ENCODE measurements around the gene ELF1.

Gene ELF1

DNA sequence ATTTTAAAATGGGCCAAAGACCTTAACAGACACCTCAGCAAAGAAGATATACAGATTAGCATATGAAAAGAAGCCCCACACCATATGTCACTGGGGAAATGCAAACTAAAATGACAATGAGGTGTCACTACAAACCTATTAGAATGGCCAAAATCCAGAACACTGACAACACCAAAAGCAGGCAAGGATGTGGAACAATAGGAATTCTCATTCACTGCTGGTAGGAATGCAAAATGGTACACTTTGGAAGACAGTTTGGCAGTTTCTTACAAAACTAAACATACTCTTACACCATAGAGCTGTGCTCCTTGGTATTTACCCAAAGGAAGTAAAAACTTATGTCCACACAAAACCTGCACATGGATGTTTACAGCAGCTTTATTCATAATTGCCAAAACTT is 23.1 kb downstream of the ELF1 start:
- H3K4me3 ChIP-seq (ENCODE audit: insufficient read depth in 1 of 2, low read depth in 1 of 2, low read length in 2 of 2): no peak overlapping the region
- H3K36me3 ChIP-seq (ENCODE audit: control insufficient read depth in 1 of 2, insufficient read depth in 2 of 2, low read depth in 1 of 2, low read length in 2 of 2): peaks cover 0 to 18% of the 10 kb centered on the region in 2 experiments
- H4K8ac ChIP-seq (ENCODE audit: low read length): no peak overlapping the region
- no peaks in the 10 kb centered on the region for H3K27me3 ChIP-seq (ENCODE audit: control insufficient read depth in 1 of 2, insufficient read depth in 1 of 2, low read length in 2 of 2)
- H3K14ac ChIP-seq (ENCODE audit: low read length in 2 of 2): no peak overlapping the region
- H3K27ac ChIP-seq (ENCODE audit: low read length, poor library complexity, severe bottlenecking): no peak overlapping the region
- no peak overlapping the region for H3K18ac ChIP-seq (ENCODE audit: low read depth in 1 of 2, low read length in 2 of 2)
- no peak overlapping the region for H3K4me2 ChIP-seq (ENCODE audit: low read length, poor library complexity, severe bottlenecking)
- H2BK15ac ChIP-seq (ENCODE audit: low read depth, poor library complexity, severe bottlenecking): no peak overlapping the region
- no peak overlapping the region for H3K4ac ChIP-seq (ENCODE audit: low read depth in 1 of 2, low read length in 2 of 2)
- no peak overlapping the region for H3K9ac ChIP-seq (ENCODE audit: low read length)
- no peak overlapping the region for H4K91ac ChIP-seq (ENCODE audit: low read length)
- no peaks in the 10 kb centered on the region for H3K9me3 ChIP-seq (ENCODE audit: control insufficient read depth, low read length)
- no peak overlapping the region for H2BK12ac ChIP-seq (ENCODE audit: low read length in 2 of 2)
- no peak overlapping the region for H2BK5ac ChIP-seq (ENCODE audit: low read depth, low read length, poor library complexity, severe bottlenecking)
- no peak overlapping the region for H2BK120ac ChIP-seq (ENCODE audit: low read depth, low read length)
- DNase-seq: no peak
- H3K4me1 ChIP-seq (ENCODE audit: control insufficient read depth, insufficient read depth, low read depth, low read length): peaks cover 3% of the 10 kb centered on the region
- H3K79me1 ChIP-seq (replicated peaks; ENCODE audit: low read length, poor library complexity, severe bottlenecking): peaks cover 10% of the 10 kb centered on the region
- no peak overlapping the region for H2AFZ ChIP-seq (ENCODE audit: low read depth, low read length)
- no peak overlapping the region for H2AK5ac ChIP-seq (ENCODE audit: low read length, severe bottlenecking)
- H3K23ac ChIP-seq (ENCODE audit: low read length in 2 of 2): no peak overlapping the region

DNA sequence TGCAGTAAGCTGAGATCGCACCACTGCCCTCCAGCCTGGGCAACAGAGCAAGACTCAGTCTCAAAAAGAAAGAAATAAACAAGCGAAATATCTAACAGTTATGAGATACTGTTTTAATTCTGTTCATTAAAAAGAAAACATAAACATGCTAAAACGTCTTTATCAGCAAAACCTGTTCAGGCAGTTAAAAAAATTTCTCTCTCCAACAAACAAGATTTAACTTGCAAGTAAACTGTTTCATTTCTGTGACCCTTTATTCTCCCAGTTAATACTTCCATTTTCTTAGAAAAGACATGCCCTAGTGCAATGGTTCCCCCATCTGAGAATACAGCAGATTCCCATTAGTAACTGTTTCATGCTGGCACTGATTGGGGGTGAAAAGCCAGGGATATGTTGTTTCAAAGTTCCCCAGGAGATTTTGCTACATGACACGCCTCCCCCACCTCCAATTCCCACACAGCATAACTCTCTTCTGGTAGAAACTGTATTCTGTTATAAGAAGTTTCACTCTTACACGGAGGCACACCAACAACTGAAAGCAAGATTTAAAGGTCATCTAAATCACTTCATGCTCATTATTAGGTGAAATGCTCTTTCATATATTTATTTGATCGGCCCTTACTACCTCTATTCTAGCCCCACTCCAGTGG is 24.4 kb downstream of the ELF1 start:
- Histone ChIP-seq H2AK5ac (ENCODE audit: low read length, severe bottlenecking) (no peak overlapping the region), H3K4me3 (ENCODE audit: insufficient read depth in 1 of 2, low read depth in 1 of 2, low read length in 2 of 2) (no peak overlapping the region), H2BK5ac (ENCODE audit: low read depth, low read length, poor library complexity, severe bottlenecking) (no peak overlapping the region), H3K14ac (ENCODE audit: low read length in 2 of 2) (no peak overlapping the region), H3K27me3 (ENCODE audit: control insufficient read depth in 1 of 2, insufficient read depth in 1 of 2, low read length in 2 of 2) (no peaks in the 10 kb centered on the region), H3K23ac (ENCODE audit: low read length in 2 of 2) (no peak overlapping the region), H2BK120ac (ENCODE audit: low read depth, low read length) (no peak overlapping the region), H3K79me1 (replicated peaks; ENCODE audit: low read length, poor library complexity, severe bottlenecking) (peaks cover 12% of the 10 kb centered on the region), H2AFZ (ENCODE audit: low read depth, low read length) (no peak overlapping the region), H4K91ac (ENCODE audit: low read length) (no peak overlapping the region), H3K9ac (ENCODE audit: low read length) (no peak overlapping the region), H3K9me3 (ENCODE audit: control insufficient read depth, low read length) (no peaks in the 10 kb centered on the region), H2BK12ac (ENCODE audit: low read length in 2 of 2) (no peak overlapping the region), H3K4ac (ENCODE audit: low read depth in 1 of 2, low read length in 2 of 2) (no peak overlapping the region), H2BK15ac (ENCODE audit: low read depth, poor library complexity, severe bottlenecking) (no peak overlapping the region), H3K27ac (ENCODE audit: low read length, poor library complexity, severe bottlenecking) (no peak overlapping the region), H3K4me1 (ENCODE audit: control insufficient read depth, insufficient read depth, low read depth, low read length) (peaks cover 3% of the 10 kb centered on the region), H3K36me3 (ENCODE audit: control insufficient read depth in 1 of 2, insufficient read depth in 2 of 2, low read depth in 1 of 2, low read length in 2 of 2) (peaks cover 0 to 18% of the 10 kb centered on the region in 2 experiments), H3K18ac (ENCODE audit: low read depth in 1 of 2, low read length in 2 of 2) (no peak overlapping the region), H3K4me2 (ENCODE audit: low read length, poor library complexity, severe bottlenecking) (no peak overlapping the region), H4K8ac (ENCODE audit: low read length) (no peak overlapping the region)
- no peak for DNase-seq
- 84% methylated on average over 3 of the region's 6 CpGs for WGBS

DNA sequence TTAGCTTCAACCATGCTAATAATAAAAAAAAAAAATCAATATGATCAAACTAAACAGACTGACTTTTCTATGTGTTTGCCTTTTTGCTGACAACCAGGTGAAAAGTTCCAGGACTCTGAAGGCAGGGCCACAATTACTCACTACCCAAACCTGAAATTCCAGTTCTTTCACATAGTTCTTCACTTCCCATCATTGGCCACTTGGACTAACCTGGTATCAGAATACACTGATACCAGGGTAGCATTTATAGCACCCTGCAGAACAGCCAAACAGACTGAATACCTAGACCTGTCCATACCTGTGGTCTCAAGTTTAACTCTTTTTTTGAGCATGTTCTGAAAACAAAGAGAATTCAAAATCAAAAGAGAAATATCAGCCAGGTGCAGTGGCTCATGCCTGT is 25.1 kb downstream of the ELF1 start:
- no peak overlapping the region for H3K4me2 ChIP-seq (ENCODE audit: low read length, poor library complexity, severe bottlenecking)

DNA sequence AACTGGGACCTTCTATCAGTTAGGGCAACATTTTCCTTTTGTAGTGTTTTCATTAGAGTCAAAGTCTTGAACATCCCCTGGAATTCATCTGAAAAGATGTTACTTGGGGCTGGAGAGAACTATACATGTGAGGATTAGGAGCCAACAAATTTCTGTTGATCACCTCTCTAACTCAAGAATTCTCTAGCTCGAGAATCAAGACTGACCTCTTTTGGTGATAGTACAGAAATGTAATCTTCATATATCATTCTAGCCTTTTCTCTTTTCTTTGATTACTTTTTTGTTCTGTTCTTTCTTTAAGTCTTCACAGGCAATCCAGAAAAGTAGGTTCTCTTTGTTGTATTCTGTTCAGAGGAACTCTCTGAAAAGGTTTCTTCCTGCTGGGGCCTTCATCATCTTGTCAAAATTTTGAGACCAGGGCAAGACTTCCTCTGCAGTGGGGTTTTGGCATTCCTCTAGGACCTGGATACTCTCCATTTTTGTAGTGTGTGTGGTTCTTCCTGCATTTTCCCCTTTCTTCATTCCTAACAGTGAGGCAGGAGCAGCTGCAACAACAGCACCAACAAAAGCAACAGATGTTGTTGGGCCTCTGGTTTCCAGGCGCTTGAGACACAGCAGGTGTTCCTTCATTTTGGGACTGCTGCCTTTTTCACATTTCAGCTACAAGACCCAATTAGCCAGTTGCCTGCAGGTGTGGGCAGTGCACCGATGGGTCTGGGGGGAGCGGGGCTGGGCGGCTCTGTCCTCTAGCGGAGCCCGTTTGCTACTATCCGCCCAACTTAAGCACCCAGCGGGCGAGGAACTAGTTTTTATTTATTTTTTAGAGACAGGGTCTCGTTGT is 26.2 kb downstream of the ELF1 start:
- DNase-seq: no peak
- 93% methylated on average over 9 of the region's 11 CpGs for WGBS
- no peaks in the 10 kb centered on the region for H3K27me3 ChIP-seq (ENCODE audit: control insufficient read depth in 1 of 2, insufficient read depth in 1 of 2, low read length in 2 of 2)

More for the DNA sequence above, 25.1 kb downstream of the ELF1 start:
- no peaks in the 10 kb centered on the region for H3K9me3 ChIP-seq (ENCODE audit: control insufficient read depth, low read length)
- H2BK120ac ChIP-seq (ENCODE audit: low read depth, low read length): no peak overlapping the region
- H3K14ac ChIP-seq (ENCODE audit: low read length in 2 of 2): no peak overlapping the region
- H2BK12ac ChIP-seq (ENCODE audit: low read length in 2 of 2): no peak overlapping the region
- H2BK5ac ChIP-seq (ENCODE audit: low read depth, low read length, poor library complexity, severe bottlenecking): no peak overlapping the region
- H2BK15ac ChIP-seq (ENCODE audit: low read depth, poor library complexity, severe bottlenecking): no peak overlapping the region
- no peak for DNase-seq
- no peak overlapping the region for H2AFZ ChIP-seq (ENCODE audit: low read depth, low read length)
- H3K18ac ChIP-seq (ENCODE audit: low read depth in 1 of 2, low read length in 2 of 2): no peak overlapping the region
- no peak overlapping the region for H3K4ac ChIP-seq (ENCODE audit: low read depth in 1 of 2, low read length in 2 of 2)
- peaks cover 12% of the 10 kb centered on the region for H3K79me1 ChIP-seq (replicated peaks; ENCODE audit: low read length, poor library complexity, severe bottlenecking)
- no peaks in the 10 kb centered on the region for H3K27me3 ChIP-seq (ENCODE audit: control insufficient read depth in 1 of 2, insufficient read depth in 1 of 2, low read length in 2 of 2)
- no peak overlapping the region for H3K4me3 ChIP-seq (ENCODE audit: insufficient read depth in 1 of 2, low read depth in 1 of 2, low read length in 2 of 2)
- H3K9ac ChIP-seq (ENCODE audit: low read length): no peak overlapping the region
- peaks cover 3% of the 10 kb centered on the region for H3K4me1 ChIP-seq (ENCODE audit: control insufficient read depth, insufficient read depth, low read depth, low read length)
- no peak overlapping the region for H4K91ac ChIP-seq (ENCODE audit: low read length)
- no peak overlapping the region for H3K23ac ChIP-seq (ENCODE audit: low read length in 2 of 2)
- no peak overlapping the region for H4K8ac ChIP-seq (ENCODE audit: low read length)
- H3K27ac ChIP-seq (ENCODE audit: low read length, poor library complexity, severe bottlenecking): no peak overlapping the region
- H2AK5ac ChIP-seq (ENCODE audit: low read length, severe bottlenecking): no peak overlapping the region
- peaks cover 0 to 18% of the 10 kb centered on the region in 2 experiments for H3K36me3 ChIP-seq (ENCODE audit: control insufficient read depth in 1 of 2, insufficient read depth in 2 of 2, low read depth in 1 of 2, low read length in 2 of 2)

More for the DNA sequence above, 26.2 kb downstream of the ELF1 start:
- peaks cover 3% of the 10 kb centered on the region for H3K4me1 ChIP-seq (ENCODE audit: control insufficient read depth, insufficient read depth, low read depth, low read length)
- H2BK15ac ChIP-seq (ENCODE audit: low read depth, poor library complexity, severe bottlenecking): no peak overlapping the region
- H3K4ac ChIP-seq (ENCODE audit: low read depth in 1 of 2, low read length in 2 of 2): no peak overlapping the region
- H2BK120ac ChIP-seq (ENCODE audit: low read depth, low read length): no peak overlapping the region
- no peaks in the 10 kb centered on the region for H3K9me3 ChIP-seq (ENCODE audit: control insufficient read depth, low read length)
- H3K4me2 ChIP-seq (ENCODE audit: low read length, poor library complexity, severe bottlenecking): no peak overlapping the region
- H4K8ac ChIP-seq (ENCODE audit: low read length): no peak overlapping the region
- no peak overlapping the region for H3K14ac ChIP-seq (ENCODE audit: low read length in 2 of 2)
- no peak overlapping the region for H3K23ac ChIP-seq (ENCODE audit: low read length in 2 of 2)
- no peak overlapping the region for H3K18ac ChIP-seq (ENCODE audit: low read depth in 1 of 2, low read length in 2 of 2)
- H3K27ac ChIP-seq (ENCODE audit: low read length, poor library complexity, severe bottlenecking): no peak overlapping the region
- no peak overlapping the region for H3K4me3 ChIP-seq (ENCODE audit: insufficient read depth in 1 of 2, low read depth in 1 of 2, low read length in 2 of 2)
- no peak overlapping the region for H3K9ac ChIP-seq (ENCODE audit: low read length)
- H4K91ac ChIP-seq (ENCODE audit: low read length): no peak overlapping the region
- H3K79me1 ChIP-seq (replicated peaks; ENCODE audit: low read length, poor library complexity, severe bottlenecking): peaks cover 14% of the 10 kb centered on the region
- H2BK12ac ChIP-seq (ENCODE audit: low read length in 2 of 2): no peak overlapping the region
- peaks cover 0 to 14% of the 10 kb centered on the region in 2 experiments for H3K36me3 ChIP-seq (ENCODE audit: control insufficient read depth in 1 of 2, insufficient read depth in 2 of 2, low read depth in 1 of 2, low read length in 2 of 2)
- H2AFZ ChIP-seq (ENCODE audit: low read depth, low read length): no peak overlapping the region
- H2AK5ac ChIP-seq (ENCODE audit: low read length, severe bottlenecking): no peak overlapping the region
- H2BK5ac ChIP-seq (ENCODE audit: low read depth, low read length, poor library complexity, severe bottlenecking): no peak overlapping the region
